Measurements from ENCODE around the gene JOSD1. TPM values are rescaled to one million over a fixed set of nuclear protein-coding genes. Genes with fewer than 3 reads are reported as not detected.

JOSD1 gene
- total RNA-seq, 1 donor from 2014 or later: 59.6 TPM

- no peak for DNase-seq (ENCODE audit: low spot score in 2 of 2, unreplicated experiment in 2 of 2)
- TF ChIP-seq CTCF (IDR thresholded peaks at IDR 0.05; ENCODE audit: unreplicated experiment): no peak
- Mint-ChIP-seq H3K9me3 (no peaks in the 10 kb centered on the region), H3K27me3 (ENCODE audit: low read depth) (no peaks in the 10 kb centered on the region), H3K4me3 (no peak overlapping the region), H3K4me1 (peaks cover 46% of the 10 kb centered on the region), H3K27ac (no peak overlapping the region), H3K36me3 (peaks cover 6% of the 10 kb centered on the region)
These were observed 9.6 kb upstream of the JOSD1 start for GRCh38 chr22:38710351-38710750.

DNA sequence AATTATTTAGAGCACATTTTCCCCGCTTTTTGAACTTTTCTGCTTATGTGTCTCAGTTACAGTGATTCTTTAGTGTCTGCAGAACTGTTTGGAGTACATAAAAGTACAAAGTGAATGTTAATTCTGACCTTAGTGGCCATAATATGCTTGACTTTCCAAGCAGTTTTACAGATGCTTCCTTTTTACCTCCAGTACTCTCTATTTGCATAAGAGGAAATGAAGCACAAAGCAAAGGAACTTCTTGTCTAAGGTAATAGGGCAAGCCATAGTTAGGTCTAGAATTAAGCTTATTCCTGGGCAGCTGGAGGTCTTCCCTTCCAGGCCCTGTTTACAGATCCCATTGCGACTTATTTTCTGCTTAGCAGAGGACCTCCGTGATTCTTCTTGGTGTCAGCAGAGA lies 8.6 kb upstream of the JOSD1 start:
- no peak for DNase-seq (ENCODE audit: low spot score in 2 of 2, unreplicated experiment in 2 of 2)
- H3K27me3 Mint-ChIP-seq (ENCODE audit: low read depth): no peaks in the 10 kb centered on the region
- no peak overlapping the region for H3K27ac Mint-ChIP-seq
- peaks cover 6% of the 10 kb centered on the region for H3K36me3 Mint-ChIP-seq
- H3K4me3 Mint-ChIP-seq: no peak overlapping the region
- no peak for TF ChIP-seq CTCF (IDR thresholded peaks at IDR 0.05; ENCODE audit: unreplicated experiment)
- H3K9me3 Mint-ChIP-seq: no peaks in the 10 kb centered on the region
- H3K4me1 Mint-ChIP-seq: peaks cover 45% of the 10 kb centered on the region

DNA sequence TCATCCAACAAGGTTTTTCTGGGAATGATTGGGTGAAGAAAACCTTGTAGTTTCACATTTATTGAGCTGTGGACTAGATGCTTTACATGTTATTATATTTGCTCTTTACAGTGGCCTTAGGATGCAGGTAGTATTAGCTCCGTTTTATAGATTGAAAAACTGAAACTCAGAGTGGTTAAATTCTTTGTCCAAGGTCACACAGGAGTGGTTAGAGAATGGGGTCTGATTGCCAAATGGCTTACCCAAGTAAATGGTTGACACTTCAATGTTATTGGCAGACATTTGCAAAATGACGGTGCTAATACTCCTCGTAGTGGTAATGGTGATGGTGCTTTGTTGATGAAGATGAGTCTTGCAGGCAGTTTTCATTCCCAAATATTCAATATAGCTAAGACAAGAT lies 7.2 kb upstream of the JOSD1 start:
- peaks cover 34% of the 10 kb centered on the region for H3K4me1 Mint-ChIP-seq
- DNase-seq (ENCODE audit: low spot score in 2 of 2, unreplicated experiment in 2 of 2): no peak
- no peaks in the 10 kb centered on the region for H3K9me3 Mint-ChIP-seq
- peak overlapping the region; percentile 28 for H3K4me3 Mint-ChIP-seq
- no peak for TF ChIP-seq CTCF (IDR thresholded peaks at IDR 0.05; ENCODE audit: unreplicated experiment)
- H3K36me3 Mint-ChIP-seq: peaks cover 6% of the 10 kb centered on the region
- no peak overlapping the region for H3K27ac Mint-ChIP-seq
- H3K27me3 Mint-ChIP-seq (ENCODE audit: low read depth): no peaks in the 10 kb centered on the region

DNA sequence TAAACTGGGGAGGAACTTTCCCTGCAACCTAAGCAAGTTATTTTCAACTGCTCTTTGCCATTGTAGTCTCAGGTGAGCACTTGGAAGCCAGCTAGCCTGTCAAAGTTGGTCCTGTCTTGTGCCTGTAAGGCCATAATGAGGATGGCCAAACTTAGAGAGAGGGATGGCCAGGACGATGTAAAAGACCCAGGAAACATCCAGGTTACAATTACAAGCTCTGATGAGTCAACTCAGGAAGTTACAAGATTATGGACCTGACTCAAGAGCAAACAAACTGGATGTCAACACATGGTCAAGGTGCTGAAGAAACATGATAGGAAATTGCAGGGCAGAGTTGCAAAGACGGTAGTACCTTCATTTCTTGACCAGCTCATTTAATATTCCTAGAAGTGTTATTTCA lies 6.6 kb upstream of the JOSD1 start:
- Mint-ChIP-seq H3K27me3 (ENCODE audit: low read depth) (no peaks in the 10 kb centered on the region), H3K4me1 (peaks cover 31% of the 10 kb centered on the region), H3K9me3 (no peaks in the 10 kb centered on the region), H3K27ac (peak overlapping the region; percentile 93), H3K4me3 (peak overlapping the region; percentile 89), H3K36me3 (peaks cover 6% of the 10 kb centered on the region)
- no peak for TF ChIP-seq CTCF (IDR thresholded peaks at IDR 0.05; ENCODE audit: unreplicated experiment)
- no peak for DNase-seq (ENCODE audit: low spot score in 2 of 2, unreplicated experiment in 2 of 2)

- no peak for DNase-seq (ENCODE audit: low spot score in 2 of 2, unreplicated experiment in 2 of 2)
- Mint-ChIP-seq H3K27me3 (ENCODE audit: low read depth) (no peaks in the 10 kb centered on the region), H3K27ac (peak overlapping the region; percentile 93), H3K9me3 (no peaks in the 10 kb centered on the region), H3K36me3 (peaks cover 6% of the 10 kb centered on the region), H3K4me3 (peak overlapping the region; percentile 89), H3K4me1 (peaks cover 31% of the 10 kb centered on the region)
- no peak for TF ChIP-seq CTCF (IDR thresholded peaks at IDR 0.05; ENCODE audit: unreplicated experiment)
These were observed 6.1 kb upstream of the JOSD1 start for GRCh38 chr22:38706901-38707195.

Measured in mesothelial cell of epicardium (in vitro differentiated cells).